Tibial artery (tissue), 4 donors: ENCODE results near the gene CYTH4.
"Not testable (repeated sequence)": the region's sequence is repeated elsewhere in the genome, so short reads cannot be mapped to it uniquely, and the experiment has no call there.

Experiments used
- DNase-seq, 2 donors: peaks; one replicate each; pipeline ENCODE4 v3.0.0-alpha.2; 2019
- H3K27ac ChIP-seq, 2 donors: fragments of 200-600 bp; sonication (generic) in 1 of 2; 1 replicate in 1 of 2; 2 replicates in 1 of 2; pipeline ENCODE4 v1.5.1; 2018 to 2019; ENCODE audit warnings: mild to moderate bottlenecking in 1 of 2
- H3K27me3 ChIP-seq, 2 donors: fragments of 200-600 bp; sonication (generic) in 1 of 2; one replicate each; pipeline versions ENCODE4 v1.5.1 to v1.6.0; 2016 to 2019
- H3K36me3 ChIP-seq, 3 donors: fragments of 200-600 bp; sonication (generic) in 2 of 3; one replicate each; pipeline ENCODE4 v1.5.1; 2016 to 2019; ENCODE audit warnings: mild to moderate bottlenecking in 2 of 3
- H3K4me1 ChIP-seq, 4 donors: fragments of 200-600 bp; sonication (generic) in 2 of 4; 1 replicate in 3 of 4; 2 replicates in 1 of 4; pipeline ENCODE4 v1.5.1; 2016 to 2019
- H3K4me3 ChIP-seq, 2 donors: fragments of 200-600 bp; sonication (generic) in 1 of 2; 1 replicate in 1 of 2; 2 replicates in 1 of 2; pipeline ENCODE4 v1.5.1; 2018 to 2019; ENCODE audit warnings: mild to moderate bottlenecking in 2 of 2
- H3K9me3 ChIP-seq, 3 donors: fragments of 200-600 bp; sonication (generic) in 1 of 3; one replicate each; pipeline ENCODE4 v1.5.1; 2016 to 2019
- intact Hi-C: fragments of 100-400 bp; cut with DNase I; formaldehyde crosslinking; loops from one replicate; pipeline ENCODE4 v1.15.0; 2023; ENCODE audit warnings: low total_unique reads
- TF ChIP-seq, protein P1 (sequence below), 2 experiments: fragments of 200-600 bp in 1 of 2; fragments of 450-650 bp in 1 of 2; IDR thresholded peaks; one replicate each; pipeline ENCODE4 v1.5.1; 2017 to 2019; ENCODE audit warnings: antibody characterized with exemption in 2 of 2, mild to moderate bottlenecking in 1 of 2, moderate library complexity in 1 of 2

CYTH4 gene

GRCh38 chr22:37328017-37328416 is 45.7 kb downstream of the CYTH4 start:
- intact Hi-C loops = no loop called here
- no peak for DNase-seq
- peaks cover 0 to 94% of the 10 kb centered on the region in 2 donors for H3K27me3 ChIP-seq
- H3K36me3 ChIP-seq = no peaks in the 10 kb centered on the region
- H3K9me3 ChIP-seq = no peaks in the 10 kb centered on the region
- TF ChIP-seq, protein P1, sequence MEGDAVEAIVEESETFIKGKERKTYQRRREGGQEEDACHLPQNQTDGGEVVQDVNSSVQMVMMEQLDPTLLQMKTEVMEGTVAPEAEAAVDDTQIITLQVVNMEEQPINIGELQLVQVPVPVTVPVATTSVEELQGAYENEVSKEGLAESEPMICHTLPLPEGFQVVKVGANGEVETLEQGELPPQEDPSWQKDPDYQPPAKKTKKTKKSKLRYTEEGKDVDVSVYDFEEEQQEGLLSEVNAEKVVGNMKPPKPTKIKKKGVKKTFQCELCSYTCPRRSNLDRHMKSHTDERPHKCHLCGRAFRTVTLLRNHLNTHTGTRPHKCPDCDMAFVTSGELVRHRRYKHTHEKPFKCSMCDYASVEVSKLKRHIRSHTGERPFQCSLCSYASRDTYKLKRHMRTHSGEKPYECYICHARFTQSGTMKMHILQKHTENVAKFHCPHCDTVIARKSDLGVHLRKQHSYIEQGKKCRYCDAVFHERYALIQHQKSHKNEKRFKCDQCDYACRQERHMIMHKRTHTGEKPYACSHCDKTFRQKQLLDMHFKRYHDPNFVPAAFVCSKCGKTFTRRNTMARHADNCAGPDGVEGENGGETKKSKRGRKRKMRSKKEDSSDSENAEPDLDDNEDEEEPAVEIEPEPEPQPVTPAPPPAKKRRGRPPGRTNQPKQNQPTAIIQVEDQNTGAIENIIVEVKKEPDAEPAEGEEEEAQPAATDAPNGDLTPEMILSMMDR (IDR thresholded peaks at IDR 0.05) = no peak
- H3K4me3 ChIP-seq = no peak overlapping the region
- H3K27ac ChIP-seq = no peak overlapping the region
- no peaks in the 10 kb centered on the region for H3K4me1 ChIP-seq

- H3K4me1 ChIP-seq, intact Hi-C loops, H3K27ac ChIP-seq, H3K4me3 ChIP-seq, H3K36me3 ChIP-seq, DNase-seq, H3K9me3 ChIP-seq: not testable (repeated sequence)
- peaks cover 0 to 94% of the 10 kb centered on the region in 2 donors for H3K27me3 ChIP-seq
Measured at GRCh38 chr22:37328538-37329237, 46.4 kb downstream of the CYTH4 start.

DNA sequence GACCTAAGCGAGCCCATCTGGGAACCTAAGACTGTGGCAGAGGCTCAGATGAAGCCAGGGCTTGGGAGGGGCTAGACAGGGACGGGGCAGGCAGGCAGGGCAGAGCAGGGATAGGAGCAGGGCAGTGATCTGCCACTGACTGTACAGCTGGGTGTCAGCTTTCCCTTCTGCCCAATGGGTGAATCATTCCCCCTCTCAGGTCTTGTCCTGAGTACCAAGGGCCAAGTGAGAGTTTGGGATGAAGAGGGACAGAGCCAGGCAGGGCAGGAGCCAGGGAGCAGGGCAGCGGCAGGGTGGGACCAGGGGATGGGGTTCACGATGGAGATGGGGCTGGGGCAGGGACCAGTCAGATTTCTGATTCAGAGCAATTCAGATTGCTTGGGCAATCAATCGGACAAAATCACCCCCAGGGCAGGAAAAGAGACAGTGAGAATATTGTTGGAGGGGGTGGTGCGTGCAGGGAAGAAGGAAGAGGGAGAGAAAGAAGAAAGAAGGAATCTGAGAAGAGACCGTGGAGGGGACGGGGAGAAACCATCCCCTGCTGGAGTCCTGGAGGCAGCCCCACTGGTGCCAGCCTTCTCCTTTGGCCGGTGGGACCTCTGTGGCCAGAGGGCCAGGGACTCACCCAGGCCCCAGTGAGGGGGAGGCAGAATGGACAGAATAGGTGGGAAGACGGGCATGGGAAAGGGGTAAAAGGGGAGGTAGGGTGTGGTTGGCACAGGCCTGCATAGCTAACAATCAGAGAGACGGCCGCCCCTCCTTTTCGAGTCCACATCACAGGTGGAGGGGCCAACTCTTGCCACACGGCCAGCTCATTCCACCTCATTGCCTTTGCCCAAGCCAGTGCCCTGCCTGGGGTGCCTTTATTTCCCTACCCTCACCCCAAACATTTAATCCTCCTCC is 47.2 kb downstream of the CYTH4 start:
- no peak for DNase-seq
- H3K27ac ChIP-seq = no peak overlapping the region
- H3K9me3 ChIP-seq = no peaks in the 10 kb centered on the region
- TF ChIP-seq, protein P1 (IDR thresholded peaks at IDR 0.05) = no peak
- H3K4me3 ChIP-seq = no peak overlapping the region
- no peaks in the 10 kb centered on the region for H3K36me3 ChIP-seq
- H3K4me1 ChIP-seq = peaks cover 0 to 2% (median 0%) of the 10 kb centered on the region in 4 donors
- intact Hi-C loops = no loop called here
- peaks cover 0 to 94% of the 10 kb centered on the region in 2 donors for H3K27me3 ChIP-seq

GRCh38 chr22:37330200-37331033 is 48.1 kb downstream of the CYTH4 start:
- peaks cover 0 to 11% (median 0%) of the 10 kb centered on the region in 4 donors for H3K4me1 ChIP-seq
- TF ChIP-seq, protein P1 (IDR thresholded peaks at IDR 0.05) = no peak
- H3K27ac ChIP-seq = no peak overlapping the region
- no peaks in the 10 kb centered on the region for H3K36me3 ChIP-seq
- no peaks in the 10 kb centered on the region for H3K9me3 ChIP-seq
- H3K4me3 ChIP-seq = no peak overlapping the region
- intact Hi-C loops = no loop called here
- H3K27me3 ChIP-seq = peaks cover 0 to 94% of the 10 kb centered on the region in 2 donors
- DNase-seq = no peak

GRCh38 chr22:37331034-37331428 is 48.7 kb downstream of the CYTH4 start:
- peaks cover 0 to 94% of the 10 kb centered on the region in 2 donors for H3K27me3 ChIP-seq
- no peak overlapping the region for H3K4me3 ChIP-seq
- H3K27ac ChIP-seq = no peak overlapping the region

More at GRCh38 chr22:37331034-37331428, 48.7 kb downstream of the CYTH4 start:
- no peak for DNase-seq
- H3K9me3 ChIP-seq = no peaks in the 10 kb centered on the region
- TF ChIP-seq, protein P1 (IDR thresholded peaks at IDR 0.05) = no peak
- peaks cover 0 to 11% (median 0%) of the 10 kb centered on the region in 4 donors for H3K4me1 ChIP-seq
- H3K36me3 ChIP-seq = no peaks in the 10 kb centered on the region
- intact Hi-C loops = no loop called here
